IgD-negative memory B cell (primary cell): ENCODE measurements around the gene TUBB. TPM values are rescaled to one million over a fixed set of nuclear protein-coding genes. Genes with fewer than 3 reads are reported as not detected.

ENCODE experiments used
- H3K27ac Mint-ChIP-seq, 3 donors: one replicate each; pipeline ENCODE4 v1.8.0; 2020 to 2022; ENCODE audit warnings: mild to moderate bottlenecking in 3 of 3, mixed read lengths in 3 of 3, moderate library complexity in 1 of 3
- H3K27me3 Mint-ChIP-seq: one replicate; pipeline ENCODE4 v1.8.0; 2021; ENCODE audit warnings: mixed read lengths
- H3K36me3 Mint-ChIP-seq: one replicate; pipeline ENCODE4 v1.8.0; 2020; ENCODE audit warnings: mild to moderate bottlenecking, mixed read lengths
- H3K4me1 Mint-ChIP-seq, 3 donors: one replicate each; pipeline ENCODE4 v1.8.0; 2020 to 2022; ENCODE audit warnings: mixed read lengths in 3 of 3, mild to moderate bottlenecking in 1 of 3
- H3K4me3 Mint-ChIP-seq, 4 donors: one replicate each; pipeline ENCODE4 v1.8.0; 2020 to 2022; ENCODE audit warnings: mild to moderate bottlenecking in 4 of 4, mixed read lengths in 4 of 4, moderate library complexity in 3 of 4
- H3K9me3 Mint-ChIP-seq, 3 donors: one replicate each; pipeline ENCODE4 v1.8.0; 2020 to 2021; ENCODE audit warnings: mixed read lengths in 3 of 3, mild to moderate bottlenecking in 1 of 3
- polyA plus RNA-seq: library from polyadenylated mRNA; unstranded; fragments of 300-500 nt; fragmentation: Illumina TruSeq; gene quantifications from one replicate; pipeline ENCODE4 v1.2.3, GENCODE V29; 2021

TUBB gene
- polyA plus RNA-seq, 1 donor from 2014 or later = 156 TPM

DNA sequence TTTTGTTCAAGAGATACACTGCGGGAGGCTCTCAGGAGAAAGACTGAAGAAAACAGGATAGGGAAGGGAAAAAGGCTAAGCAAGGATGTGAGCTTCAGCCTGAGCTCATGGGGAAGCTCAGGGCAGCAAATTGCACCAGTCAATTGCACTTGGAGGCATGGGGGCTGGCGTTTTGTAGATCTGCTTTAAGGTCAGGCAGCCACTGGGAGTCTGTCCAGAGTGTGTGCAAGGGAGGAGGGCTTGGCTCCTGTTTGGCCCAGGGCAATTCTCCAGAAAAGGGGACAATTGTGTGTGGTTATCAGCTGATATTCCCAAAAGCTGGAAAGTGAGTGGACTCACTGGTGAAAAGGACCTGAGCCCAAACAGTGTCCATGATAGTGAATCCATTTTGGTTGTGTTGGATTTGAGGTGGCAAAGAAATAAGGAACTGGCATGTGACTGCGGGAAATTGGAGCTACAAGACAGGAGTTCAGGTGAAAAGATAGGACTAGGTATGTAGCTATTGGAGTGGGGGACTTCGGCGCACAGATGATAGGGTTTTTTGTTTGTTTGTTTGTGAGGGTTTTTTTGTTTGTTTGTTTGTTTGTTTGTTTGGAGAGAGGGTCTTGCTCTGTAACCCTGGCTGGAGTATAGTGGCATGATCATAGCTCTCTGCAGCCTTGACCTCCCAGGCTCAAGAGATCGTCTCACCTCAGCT, 46.5 kb downstream of the TUBB start:
- H3K9me3 Mint-ChIP-seq = no peaks in the 10 kb centered on the region
- H3K4me3 Mint-ChIP-seq = no peak overlapping the region
- H3K27me3 Mint-ChIP-seq = peaks cover 1% of the 10 kb centered on the region
- peaks cover 2% of the 10 kb centered on the region for H3K36me3 Mint-ChIP-seq
- H3K4me1 Mint-ChIP-seq = peaks cover 0 to 8% (median 5%) of the 10 kb centered on the region in 3 donors
- no peak overlapping the region for H3K27ac Mint-ChIP-seq

DNA sequence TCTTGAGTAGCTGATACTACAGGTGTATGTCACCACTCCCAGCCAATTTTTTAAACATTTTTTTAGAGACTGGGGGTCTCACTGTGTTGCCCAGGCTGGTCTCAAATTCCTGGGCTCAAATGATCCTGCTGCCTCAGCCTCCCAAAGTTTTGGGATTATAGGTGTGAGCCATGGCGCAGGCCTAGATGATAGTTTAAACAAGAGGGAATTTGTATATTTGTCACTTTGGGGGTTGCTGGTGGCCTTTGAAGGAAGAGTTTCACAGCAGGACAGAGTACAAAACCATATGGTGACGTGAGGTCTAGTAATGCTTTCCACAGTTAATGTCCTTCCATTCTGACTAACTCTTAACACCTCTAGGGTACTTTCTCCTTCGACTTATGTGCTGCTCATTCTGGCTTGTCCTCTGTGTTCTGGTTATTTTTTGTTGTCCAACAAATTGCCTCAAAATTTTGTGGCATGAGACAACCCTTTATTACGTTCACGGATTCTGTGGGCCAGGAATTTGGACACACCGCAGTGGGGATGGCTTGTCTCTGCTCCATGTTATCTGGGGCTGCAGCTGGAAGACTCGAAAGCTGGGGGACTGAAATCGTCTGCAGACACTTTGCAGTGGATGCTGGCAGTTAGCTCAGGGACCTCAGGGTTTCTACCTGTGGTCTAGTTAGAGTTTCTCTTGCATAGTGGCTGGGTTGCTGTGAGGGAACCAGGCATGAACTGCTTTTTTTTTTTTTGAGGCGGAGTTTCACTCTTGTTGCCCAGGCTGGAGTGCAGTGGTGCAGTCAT, 47.2 kb downstream of the TUBB start:
- peaks cover 0 to 8% (median 5%) of the 10 kb centered on the region in 3 donors for H3K4me1 Mint-ChIP-seq
- H3K36me3 Mint-ChIP-seq = peaks cover 2% of the 10 kb centered on the region
- H3K27ac Mint-ChIP-seq = no peak overlapping the region
- H3K9me3 Mint-ChIP-seq = no peaks in the 10 kb centered on the region
- H3K27me3 Mint-ChIP-seq = peaks cover 1% of the 10 kb centered on the region
- H3K4me3 Mint-ChIP-seq = no peak overlapping the region

DNA sequence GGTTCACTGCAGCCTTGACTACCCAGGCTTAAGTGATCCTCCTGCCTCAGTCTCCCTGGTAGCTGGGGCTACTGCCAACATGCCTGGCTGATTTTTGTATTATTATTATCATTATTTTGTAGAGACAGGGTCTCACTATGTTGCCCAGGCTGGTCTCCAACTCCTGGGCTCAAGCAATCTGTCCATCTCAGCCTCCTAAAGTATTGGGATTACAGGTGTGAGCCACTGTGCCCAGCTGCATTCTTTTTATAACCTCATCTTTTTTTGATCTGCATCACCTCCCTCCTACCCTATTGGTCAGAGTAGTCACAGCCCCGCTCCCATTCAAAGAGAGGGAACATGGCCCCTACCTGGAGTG, 47.8 kb downstream of the TUBB start:
- H3K36me3 Mint-ChIP-seq = peaks cover 2% of the 10 kb centered on the region
- H3K27me3 Mint-ChIP-seq = peaks cover 1% of the 10 kb centered on the region
- no peak overlapping the region for H3K4me3 Mint-ChIP-seq
- H3K9me3 Mint-ChIP-seq = no peaks in the 10 kb centered on the region
- H3K27ac Mint-ChIP-seq = no peak overlapping the region
- H3K4me1 Mint-ChIP-seq = peaks cover 0 to 8% (median 5%) of the 10 kb centered on the region in 3 donors

DNA sequence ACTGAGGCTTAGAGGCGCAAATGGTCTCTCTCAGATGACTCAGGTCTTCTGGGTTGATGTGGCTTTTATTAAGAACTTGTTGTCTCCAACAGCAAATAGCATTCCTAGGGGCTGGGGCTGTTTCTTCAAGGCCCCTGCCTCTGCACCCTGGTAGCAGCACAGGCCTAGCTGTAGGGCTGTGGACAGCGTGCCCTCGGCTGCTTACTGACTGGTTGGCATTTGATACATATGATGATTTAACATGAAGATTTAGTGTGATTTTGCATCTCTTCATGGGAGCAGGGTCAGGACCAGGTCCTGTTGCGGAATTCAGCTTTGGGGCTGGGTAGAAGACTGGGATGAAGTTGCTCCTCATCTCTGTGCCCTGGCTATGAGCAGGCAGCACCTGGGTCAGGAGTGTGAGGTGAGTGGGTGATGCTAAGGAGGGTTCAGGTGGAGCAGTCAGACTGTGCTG, 48.5 kb downstream of the TUBB start:
- Mint-ChIP-seq H3K4me1 (peaks cover 0 to 6% (median 4%) of the 10 kb centered on the region in 3 donors), H3K27ac (no peak overlapping the region), H3K27me3 (peaks cover 1% of the 10 kb centered on the region), H3K36me3 (peaks cover 2% of the 10 kb centered on the region), H3K4me3 (no peak overlapping the region), H3K9me3 (no peaks in the 10 kb centered on the region)

DNA sequence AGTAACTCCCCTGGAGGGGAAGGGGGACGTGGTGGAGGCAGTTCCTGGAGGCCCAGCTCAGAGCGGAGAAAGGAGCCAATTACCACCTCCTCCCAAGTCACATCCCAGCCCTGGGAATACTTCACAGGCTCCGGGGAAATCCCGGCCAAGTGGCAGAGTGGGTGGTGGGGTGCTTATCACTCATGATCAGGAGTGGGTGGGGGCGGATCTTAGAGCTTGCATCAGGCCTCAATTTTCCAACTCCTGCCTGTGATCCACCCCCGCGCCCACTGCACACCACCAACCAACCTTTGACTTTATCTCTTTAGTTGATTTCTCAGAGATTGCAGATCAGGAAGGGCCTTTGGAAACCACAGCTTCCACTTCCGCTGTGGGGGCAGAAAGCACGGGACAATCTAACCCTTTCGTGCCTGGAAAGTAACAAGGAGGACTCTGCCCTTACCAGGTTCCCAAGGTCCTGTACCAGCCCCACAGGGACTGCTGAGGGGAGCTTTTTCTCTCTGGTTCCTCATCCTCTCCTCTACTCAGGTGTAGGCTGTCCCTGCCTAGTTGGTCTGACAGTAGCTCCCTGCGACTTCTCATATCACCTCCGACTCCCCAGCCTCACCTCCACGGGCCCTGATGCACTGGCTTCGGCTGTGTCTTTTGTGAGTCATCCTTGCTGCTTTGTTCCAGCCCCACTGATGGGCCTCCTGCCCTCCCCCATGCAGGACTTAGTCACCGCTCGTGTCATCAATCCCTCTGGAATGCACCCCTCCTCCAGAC, 49.1 kb downstream of the TUBB start:
- H3K27me3 Mint-ChIP-seq = no peaks in the 10 kb centered on the region
- no peak overlapping the region for H3K4me3 Mint-ChIP-seq
- no peaks in the 10 kb centered on the region for H3K9me3 Mint-ChIP-seq
- H3K27ac Mint-ChIP-seq = no peak overlapping the region
- H3K4me1 Mint-ChIP-seq = peaks cover 0 to 5% (median 0%) of the 10 kb centered on the region in 3 donors
- H3K36me3 Mint-ChIP-seq = no peaks in the 10 kb centered on the region

GRCh38 chr6:30769853-30770524, 49.8 kb downstream of the TUBB start:
- H3K4me1 Mint-ChIP-seq = peaks cover 0 to 5% (median 0%) of the 10 kb centered on the region in 3 donors

DNA sequence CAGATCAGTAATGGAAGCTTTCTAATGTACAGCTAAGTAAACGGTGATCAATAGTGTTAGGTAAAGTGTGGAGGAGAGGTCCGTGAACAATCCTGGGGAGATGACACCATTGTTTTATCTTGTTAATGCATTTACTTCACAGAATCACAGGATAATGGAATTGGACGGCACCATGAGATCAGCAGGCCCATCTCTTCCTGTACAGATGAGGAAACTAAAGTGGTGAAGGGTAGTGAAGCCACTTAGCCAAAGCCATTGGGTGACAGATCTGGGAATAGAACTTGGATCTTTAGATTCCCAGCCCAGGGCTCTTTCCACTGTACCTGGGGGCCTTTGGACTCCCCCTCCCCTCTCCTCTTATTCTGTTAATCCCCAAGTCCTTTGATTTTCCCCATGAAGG, 50.4 kb downstream of the TUBB start:
- no peaks in the 10 kb centered on the region for H3K9me3 Mint-ChIP-seq
- H3K4me3 Mint-ChIP-seq = no peak overlapping the region
- no peaks in the 10 kb centered on the region for H3K27me3 Mint-ChIP-seq
- no peaks in the 10 kb centered on the region for H3K36me3 Mint-ChIP-seq
- peaks cover 0 to 5% (median 0%) of the 10 kb centered on the region in 3 donors for H3K4me1 Mint-ChIP-seq
- peak overlapping the region in 1 of 3 donors; percentile 63 for H3K27ac Mint-ChIP-seq

More at GRCh38 chr6:30769853-30770524, 49.8 kb downstream of the TUBB start:
- no peaks in the 10 kb centered on the region for H3K27me3 Mint-ChIP-seq
- H3K9me3 Mint-ChIP-seq = no peaks in the 10 kb centered on the region
- H3K27ac Mint-ChIP-seq = peak overlapping the region in 1 of 3 donors; percentile 63
- H3K4me3 Mint-ChIP-seq = no peak overlapping the region
- no peaks in the 10 kb centered on the region for H3K36me3 Mint-ChIP-seq

- no peaks in the 10 kb centered on the region for H3K9me3 Mint-ChIP-seq
- peaks cover 0 to 2% (median 0%) of the 10 kb centered on the region in 3 donors for H3K4me1 Mint-ChIP-seq
- H3K27ac Mint-ChIP-seq = no peak overlapping the region
- peaks cover 5% of the 10 kb centered on the region for H3K27me3 Mint-ChIP-seq
- H3K36me3 Mint-ChIP-seq = no peaks in the 10 kb centered on the region
- no peak overlapping the region for H3K4me3 Mint-ChIP-seq
These were observed 54.5 kb downstream of the TUBB start for GRCh38 chr6:30774701-30775100.

Other genes with a start within 250 kb of the TUBB start
- gene HLA-E, start 230.8 kb upstream of the TUBB start, polyA plus RNA-seq = 2,343 TPM
- 46.1 TPM for gene GNL1, start 163.9 kb upstream of the TUBB start, polyA plus RNA-seq
- 8.8 TPM for gene PRR3, start 163.1 kb upstream of the TUBB start, polyA plus RNA-seq
- gene ABCF1, start 148.9 kb upstream of the TUBB start, polyA plus RNA-seq = 33.7 TPM
- 28.0 TPM for gene PPP1R10, start 103.1 kb upstream of the TUBB start, polyA plus RNA-seq
- 146 TPM for gene MRPS18B, start 102.5 kb upstream of the TUBB start, polyA plus RNA-seq
- gene ATAT1, start 93.5 kb upstream of the TUBB start, polyA plus RNA-seq = 2.0 TPM
- gene C6orf136, start 73.2 kb upstream of the TUBB start, polyA plus RNA-seq = 26.9 TPM
- gene DHX16, start 47.3 kb upstream of the TUBB start, polyA plus RNA-seq = 21.6 TPM
- 91.7 TPM for gene PPP1R18, start 33.7 kb upstream of the TUBB start, polyA plus RNA-seq
- gene NRM, start 29.4 kb upstream of the TUBB start, polyA plus RNA-seq = 56.1 TPM
- 4.6 TPM for gene MDC1, start 3.1 kb upstream of the TUBB start, polyA plus RNA-seq
- 97.3 TPM for gene FLOT1, start 22.3 kb downstream of the TUBB start, polyA plus RNA-seq
- 0.73 TPM for gene IER3, start 24.2 kb downstream of the TUBB start, polyA plus RNA-seq
- 4.6 TPM for gene DDR1, start 164.2 kb downstream of the TUBB start, polyA plus RNA-seq
- gene GTF2H4, start 187.9 kb downstream of the TUBB start, polyA plus RNA-seq = 8.4 TPM
- gene VARS2, start 193.9 kb downstream of the TUBB start, polyA plus RNA-seq = 26.0 TPM
- gene SFTA2, start 211.8 kb downstream of the TUBB start, polyA plus RNA-seq = 0.60 TPM
- not detected for gene MUCL3, start 220.6 kb downstream of the TUBB start, polyA plus RNA-seq